HG03280 (cell line): ENCODE results near the gene MMEL1.

Experiments
- ATAC-seq: cut with Tn5 transposase; IDR thresholded peaks from one replicate; pipeline ENCODE4 v1.9.1; 2021; ENCODE audit warnings: mild to moderate bottlenecking, moderate library complexity; ENCODE audit not compliant: unreplicated experiment

MMEL1 gene

DNA sequence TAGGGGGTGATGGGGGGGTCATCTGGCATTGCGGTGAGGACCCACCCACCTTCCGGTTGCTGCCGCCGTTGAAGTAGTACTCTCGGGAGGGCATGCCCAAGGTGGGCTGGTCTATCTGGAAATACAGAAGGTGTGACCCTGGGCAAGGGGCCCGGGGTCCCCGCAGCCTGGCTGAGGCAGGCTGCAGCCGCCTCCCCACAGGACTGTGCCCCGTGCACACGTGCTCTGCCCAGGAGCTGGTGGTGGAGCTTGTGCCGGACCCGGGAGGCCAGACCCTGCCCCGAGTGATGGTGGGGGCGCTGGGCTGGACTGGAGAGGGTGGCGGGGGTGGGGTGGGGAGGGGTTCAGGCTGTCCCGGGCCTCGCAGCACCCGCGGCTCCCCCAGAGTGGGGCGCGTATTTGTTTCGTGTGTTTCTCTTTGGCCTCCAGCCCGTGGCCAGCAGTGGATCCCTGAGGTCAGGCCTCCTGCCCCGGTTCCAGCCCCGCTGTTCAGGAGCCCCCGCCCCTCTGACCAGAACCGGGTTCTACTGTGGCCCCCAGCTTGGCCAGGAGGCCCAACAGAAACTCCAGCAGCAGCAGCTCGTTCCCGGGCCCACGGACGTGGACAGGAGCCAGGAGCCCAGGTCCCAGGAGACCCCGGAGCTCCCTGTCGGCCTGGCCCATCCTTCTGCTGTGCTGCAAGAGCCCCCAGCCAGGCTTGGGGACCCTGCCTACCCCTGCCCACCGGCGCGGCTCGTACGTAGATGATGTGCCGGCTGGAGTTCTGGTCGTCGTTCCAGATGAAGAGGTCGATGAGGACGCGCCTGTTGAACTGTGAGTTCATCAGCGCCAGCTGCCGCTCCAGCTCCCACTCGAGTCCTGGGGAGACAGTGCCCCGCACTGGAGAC lies 27.1 kb downstream of the MMEL1 start:
- ATAC-seq, result no peak

GRCh38 chr1:2604844-2605508 lies 27.8 kb downstream of the MMEL1 start:
- ATAC-seq, result no peak

GRCh38 chr1:2604156-2604843 lies 28.5 kb downstream of the MMEL1 start:
- ATAC-seq, result no peak

DNA sequence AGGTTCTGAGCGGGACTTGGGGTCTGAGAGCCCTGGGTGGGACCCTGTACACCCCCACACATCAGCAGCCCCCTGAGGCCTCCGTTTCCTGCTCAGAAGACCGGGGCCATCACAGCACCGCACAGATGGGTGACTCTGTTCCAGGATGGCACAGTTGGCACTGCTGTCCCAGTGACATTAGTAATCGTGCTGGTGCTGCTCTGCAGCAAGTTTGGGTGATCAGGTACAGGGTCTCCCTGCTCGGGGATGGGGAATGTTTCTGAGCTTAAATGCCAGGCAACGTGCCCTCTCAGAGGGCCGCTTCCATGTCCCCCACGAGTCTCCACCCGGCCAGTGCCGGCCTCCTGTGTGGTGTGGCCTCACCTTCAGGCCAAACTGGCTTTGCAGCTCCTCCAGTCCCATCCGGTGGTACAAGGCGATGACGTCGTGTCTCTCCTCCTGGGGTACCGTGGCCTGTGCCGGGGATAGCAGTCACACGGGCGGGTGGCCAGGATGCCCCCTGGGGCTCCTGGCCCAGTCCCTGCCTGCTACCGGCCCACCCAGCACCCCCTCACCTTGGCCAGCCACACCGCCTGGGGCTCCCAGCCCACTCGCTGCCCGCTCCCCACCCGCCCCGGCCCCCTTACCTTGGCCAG lies 29.2 kb downstream of the MMEL1 start:
- no peak for ATAC-seq

DNA sequence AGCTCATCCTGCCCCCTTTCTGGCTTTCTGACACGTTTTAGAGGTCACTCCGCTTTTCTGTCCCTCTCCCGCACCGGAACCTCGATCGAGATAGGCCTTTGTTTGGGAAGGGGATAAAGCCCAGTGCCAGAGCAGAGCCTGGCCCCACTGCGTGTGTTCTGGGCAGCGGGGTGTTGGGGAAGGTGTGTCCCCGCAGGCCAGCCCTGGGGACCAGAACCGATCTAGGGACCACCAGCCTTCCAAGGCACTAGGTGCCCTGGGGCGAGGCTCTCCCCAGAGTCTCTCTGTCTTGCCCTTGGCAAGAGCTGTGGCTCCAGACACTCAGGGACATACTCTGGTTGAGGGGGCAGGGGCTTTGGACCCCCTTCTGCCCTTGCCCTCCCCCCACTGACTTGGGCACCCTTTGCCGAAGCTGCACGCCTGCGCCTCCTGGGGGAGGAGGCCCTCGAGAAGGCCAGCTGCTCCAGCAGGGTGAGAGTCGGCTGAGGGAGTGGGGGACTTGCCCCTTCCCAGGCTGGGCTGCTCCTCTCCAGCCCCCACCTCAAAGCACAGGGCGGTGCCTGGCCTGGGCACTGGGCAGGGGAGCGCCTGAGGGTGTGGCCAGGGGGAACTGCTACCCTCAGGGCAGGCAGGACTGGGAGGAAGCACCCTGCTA lies 29.8 kb downstream of the MMEL1 start:
- ATAC-seq, result no peak

DNA sequence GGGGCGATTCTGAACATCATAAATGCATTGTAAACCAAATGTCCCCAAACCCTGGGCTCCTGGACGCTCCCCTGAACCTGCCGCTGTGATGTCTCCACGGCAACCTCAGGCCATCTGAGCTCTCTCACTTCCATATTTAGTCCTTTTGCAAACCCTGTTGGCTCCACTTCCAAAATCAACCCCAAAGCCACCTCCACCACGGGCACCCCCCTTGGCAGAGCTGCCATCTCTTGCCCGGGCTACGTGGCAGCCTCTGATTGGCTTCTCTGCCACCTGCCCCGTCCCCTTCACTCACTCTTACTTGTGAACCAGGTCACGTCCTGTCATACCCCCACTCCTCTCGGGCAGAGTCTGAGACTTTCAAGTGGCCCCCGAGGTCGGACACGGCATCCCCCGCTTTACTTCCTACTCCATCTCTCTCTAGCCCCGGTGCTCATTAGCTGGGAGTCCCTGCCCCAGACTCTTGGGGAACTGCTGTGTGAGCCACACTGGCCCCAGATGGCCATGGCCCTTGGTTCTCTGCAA lies 30.4 kb downstream of the MMEL1 start:
- no peak for ATAC-seq

DNA sequence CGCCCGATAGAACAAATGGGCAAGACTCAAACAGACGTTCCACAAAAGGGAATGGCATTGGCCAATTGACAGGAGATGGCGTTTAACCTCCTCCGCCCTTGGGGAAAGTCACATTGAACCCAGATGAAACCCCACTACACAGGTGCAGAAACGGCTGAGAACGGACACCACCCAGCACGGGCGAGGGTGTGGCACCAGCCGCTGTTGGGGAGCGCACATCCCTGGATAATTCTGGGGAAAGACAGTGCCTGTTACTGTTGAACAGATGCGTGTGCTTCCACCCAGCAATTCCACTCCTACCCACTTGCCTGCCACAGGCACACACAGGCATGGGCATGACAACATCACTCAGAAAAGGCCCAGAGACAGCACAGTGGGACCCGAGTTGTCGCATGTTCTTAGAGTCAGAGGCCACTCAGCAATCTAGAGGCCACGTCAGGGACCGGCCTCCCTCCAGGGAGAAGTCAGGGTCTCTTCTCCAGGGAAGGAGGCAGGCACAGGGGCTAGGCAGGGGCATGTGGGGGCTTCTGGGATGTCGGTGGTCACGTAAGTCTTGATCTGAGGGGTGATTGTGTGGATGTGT lies 31.0 kb downstream of the MMEL1 start:
- ATAC-seq, result no peak

DNA sequence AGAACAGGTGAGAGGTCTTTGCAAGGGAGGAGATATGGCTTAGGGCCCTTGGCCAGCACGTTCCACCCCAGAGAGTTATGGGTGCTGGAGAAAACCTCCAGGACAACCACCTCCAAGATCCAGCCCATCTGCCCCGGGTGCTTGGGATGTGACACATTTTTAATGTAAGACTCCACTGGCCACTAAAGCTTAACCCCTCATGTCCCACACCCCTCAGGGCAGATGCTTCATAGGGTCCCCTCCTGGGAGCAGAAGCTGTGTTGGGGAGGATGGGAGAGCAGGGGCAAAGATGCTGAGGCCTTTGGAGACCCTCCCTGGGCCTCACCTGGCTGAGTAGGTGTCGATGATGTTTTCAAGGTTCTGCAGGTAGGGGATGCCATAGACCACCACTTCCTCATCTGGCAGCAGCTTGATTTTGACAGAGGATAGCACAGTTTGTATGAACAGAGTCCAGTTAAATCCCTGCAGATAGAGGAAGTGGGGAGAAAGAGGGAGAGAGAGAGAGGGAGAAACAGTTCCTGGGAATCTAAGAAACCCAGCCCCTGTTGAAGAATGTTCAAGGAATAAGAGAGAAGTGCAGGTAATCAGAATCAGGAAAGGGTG lies 34.4 kb downstream of the MMEL1 start:
- ATAC-seq, result no peak

DNA sequence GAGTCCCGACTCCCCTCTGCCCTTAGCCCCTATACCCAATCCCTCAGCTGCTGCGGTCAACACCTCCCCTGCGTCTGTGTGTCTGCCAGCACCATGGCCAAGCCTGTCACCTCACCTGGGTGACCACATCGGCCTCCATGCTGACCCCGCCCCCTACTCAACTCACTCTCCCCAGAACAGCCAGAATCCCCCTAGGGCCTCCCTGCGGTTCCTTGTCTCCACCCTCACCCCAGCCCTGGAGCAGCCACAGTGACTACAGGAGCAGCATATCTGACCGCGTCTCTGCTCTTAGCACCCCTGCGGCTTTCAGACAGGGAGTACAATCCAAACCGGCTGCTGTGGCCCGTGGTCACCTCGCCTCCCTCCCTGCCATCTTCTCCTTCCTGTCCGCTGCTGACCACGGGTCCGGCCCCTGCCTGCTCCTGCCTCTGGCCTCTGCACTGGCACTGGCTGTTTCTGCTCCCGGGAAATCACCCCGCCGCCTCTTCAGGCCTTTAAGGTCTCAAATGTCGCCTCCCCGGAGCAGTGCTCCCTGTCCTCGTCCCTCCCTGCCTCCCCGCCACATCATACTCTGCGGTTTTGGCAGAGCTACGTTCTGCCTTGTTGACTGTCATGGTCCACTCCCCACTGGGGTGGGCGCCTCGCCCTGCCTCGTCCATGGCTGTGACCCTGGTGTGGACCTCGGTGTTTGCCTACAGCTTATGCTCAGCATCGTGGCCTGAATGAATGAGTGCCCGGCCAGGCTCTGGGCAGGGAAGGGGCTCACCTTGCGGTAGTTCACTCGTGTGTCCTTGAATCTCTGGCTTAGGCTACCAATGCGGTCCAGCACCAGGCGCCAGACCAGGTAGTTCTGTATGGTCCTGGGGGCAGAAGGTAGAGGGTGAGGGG lies 35.1 kb downstream of the MMEL1 start:
- ATAC-seq, result no peak

- ATAC-seq, result no peak
Measured at GRCh38 chr1:2596530-2597333, 36.1 kb downstream of the MMEL1 start.

DNA sequence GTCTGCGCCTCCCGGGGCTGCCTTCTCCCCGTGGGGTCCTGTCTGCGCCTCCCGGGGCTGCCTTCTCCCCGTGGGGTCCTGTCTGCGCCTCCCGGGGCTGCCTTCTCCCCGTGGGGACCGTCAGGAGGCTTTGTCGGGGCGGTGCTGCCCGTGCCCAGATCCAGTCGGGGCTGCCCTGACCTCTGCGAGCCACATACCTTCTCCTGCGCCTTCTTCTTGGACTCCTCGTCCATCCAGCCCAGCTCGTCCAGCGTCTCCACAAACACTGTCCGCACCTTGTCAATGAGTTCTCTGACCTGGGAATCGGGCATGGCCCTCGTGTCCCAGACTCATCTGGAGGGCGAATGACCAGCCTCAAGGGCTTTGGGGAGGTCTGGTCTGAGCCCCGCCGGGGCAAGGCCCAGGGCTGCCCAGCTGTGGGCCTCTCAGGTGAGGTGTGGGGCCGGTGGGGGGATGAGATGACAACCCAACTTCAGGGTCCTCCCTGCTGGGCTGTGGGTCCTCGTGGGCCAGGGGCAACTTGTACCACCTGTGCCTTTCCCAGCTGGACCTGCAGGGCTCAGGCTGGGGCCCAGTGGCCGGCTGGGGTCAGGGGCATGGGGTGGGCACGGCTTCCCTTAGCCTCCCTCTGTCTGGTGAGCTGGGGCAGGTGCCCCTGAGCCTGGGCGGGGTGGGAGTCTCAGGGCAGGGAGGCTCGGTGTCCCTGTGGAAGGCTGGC lies 36.8 kb downstream of the MMEL1 start:
- no peak for ATAC-seq

DNA sequence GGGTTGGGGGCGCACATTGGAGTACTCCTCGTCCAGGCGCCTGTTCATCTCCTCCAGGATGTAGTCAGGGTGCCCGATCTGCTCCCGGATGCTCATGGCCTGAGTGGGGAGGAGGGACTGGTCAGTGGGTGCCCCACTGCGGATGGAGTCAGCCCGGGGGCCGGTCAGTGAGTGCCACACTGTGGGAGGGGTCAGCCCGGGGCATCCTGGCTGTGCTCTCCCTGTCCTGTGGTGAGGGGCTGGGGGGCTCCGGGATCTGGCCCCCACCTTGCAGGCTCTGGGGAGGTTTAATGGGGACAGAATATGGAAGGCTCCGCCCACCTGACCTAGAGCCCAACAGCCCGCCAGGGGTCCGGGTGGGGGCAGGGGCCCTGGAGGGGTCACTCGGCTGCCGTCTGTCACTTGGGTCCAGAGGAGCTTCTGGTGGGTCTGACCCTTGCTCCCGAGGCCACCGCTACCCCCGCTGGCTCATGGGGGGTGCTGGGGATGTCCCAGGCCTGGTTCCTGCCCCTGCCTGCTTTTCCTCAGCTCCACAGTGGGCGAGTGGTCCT lies 37.5 kb downstream of the MMEL1 start:
- ATAC-seq, result no peak

DNA sequence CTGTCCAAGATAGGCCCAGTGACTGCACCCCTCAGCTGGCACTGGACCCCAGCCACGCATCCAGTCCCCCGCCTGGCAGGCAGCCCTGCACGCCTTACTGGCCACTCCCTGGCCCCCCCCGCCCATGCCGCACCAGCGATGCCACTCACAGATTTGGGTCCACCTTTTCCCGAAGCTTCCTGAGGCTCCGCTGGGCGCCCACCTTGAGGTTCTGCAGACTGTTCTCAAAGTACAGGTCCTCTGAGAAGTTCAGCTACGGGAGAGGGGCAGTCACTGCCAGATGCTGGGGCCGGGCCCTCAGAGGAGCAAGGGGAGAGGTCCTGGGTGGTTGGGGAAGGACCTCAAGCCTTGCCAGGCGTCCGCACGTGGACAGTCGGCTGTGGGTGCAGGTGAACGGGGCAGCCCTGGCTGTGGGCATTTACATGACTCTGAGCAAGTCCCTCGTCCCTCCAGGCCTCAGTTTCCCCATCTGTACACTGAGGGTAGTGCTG lies 38.1 kb downstream of the MMEL1 start:
- no peak for ATAC-seq

GRCh38 chr1:2594001-2594640 lies 38.7 kb downstream of the MMEL1 start:
- ATAC-seq, result no peak

- ATAC-seq, result no peak
Measured at GRCh38 chr1:2593251-2593878, 39.5 kb downstream of the MMEL1 start.

GRCh38 chr1:2592672-2593071 lies 40.1 kb downstream of the MMEL1 start:
- no peak for ATAC-seq
